ENCODE results near the gene HGF.

The HGF gene

GRCh38 chr7:81685270-81685868 is 84.5 kb downstream of the HGF start:
- no peak for DNase-seq (ENCODE audit: low read depth in 2 of 2, low spot score in 1 of 2)

GRCh38 chr7:81684514-81685269 is 85.2 kb downstream of the HGF start:
- DNase-seq (ENCODE audit: low read depth in 2 of 2, low spot score in 1 of 2), result no peak

GRCh38 chr7:81684033-81684432 is 85.8 kb downstream of the HGF start:
- DNase-seq (ENCODE audit: low read depth in 2 of 2, low spot score in 1 of 2), result no peak

- DNase-seq (ENCODE audit: low read depth in 2 of 2, low spot score in 1 of 2), result no peak
Measured at GRCh38 chr7:81682873-81683272, 87.0 kb downstream of the HGF start.

GRCh38 chr7:81680120-81680519 is 89.7 kb downstream of the HGF start:
- DNase-seq (ENCODE audit: low read depth in 2 of 2, low spot score in 1 of 2), result no peak

- DNase-seq (ENCODE audit: low read depth in 2 of 2, low spot score in 1 of 2), result no peak
Measured at GRCh38 chr7:81676813-81677212, 93.0 kb downstream of the HGF start.

- no peak for DNase-seq (ENCODE audit: low read depth in 2 of 2, low spot score in 1 of 2)
Measured at GRCh38 chr7:81676105-81676811, 93.6 kb downstream of the HGF start.

- no peak for DNase-seq (ENCODE audit: low read depth in 2 of 2, low spot score in 1 of 2)
Measured at GRCh38 chr7:81674431-81674830, 95.4 kb downstream of the HGF start.

GRCh38 chr7:81672872-81673271 is 97.0 kb downstream of the HGF start:
- DNase-seq (ENCODE audit: low read depth in 2 of 2, low spot score in 1 of 2), result no peak

- DNase-seq (ENCODE audit: low read depth in 2 of 2, low spot score in 1 of 2), result no peak
Measured at GRCh38 chr7:81669476-81670105, 100.3 kb downstream of the HGF start.

- no peak for DNase-seq (ENCODE audit: low read depth in 2 of 2, low spot score in 1 of 2)
Measured at GRCh38 chr7:81666209-81666608, 103.6 kb downstream of the HGF start.

GRCh38 chr7:81665236-81665635 is 104.6 kb downstream of the HGF start:
- no peak for DNase-seq (ENCODE audit: low read depth in 2 of 2, low spot score in 1 of 2)

GRCh38 chr7:81664304-81664703 is 105.5 kb downstream of the HGF start:
- DNase-seq (ENCODE audit: low read depth in 2 of 2, low spot score in 1 of 2), result no peak

GRCh38 chr7:81662531-81662930 is 107.3 kb downstream of the HGF start:
- DNase-seq (ENCODE audit: low read depth in 2 of 2, low spot score in 1 of 2), result no peak

- no peak for DNase-seq (ENCODE audit: low read depth in 2 of 2, low spot score in 1 of 2)
Measured at GRCh38 chr7:81659697-81660395, 110.0 kb downstream of the HGF start.

GRCh38 chr7:81657551-81657950 is 112.3 kb downstream of the HGF start:
- no peak for DNase-seq (ENCODE audit: low read depth in 2 of 2, low spot score in 1 of 2)

- DNase-seq (ENCODE audit: low read depth in 2 of 2, low spot score in 1 of 2), result no peak
Measured at GRCh38 chr7:81655271-81655670, 114.6 kb downstream of the HGF start.

GRCh38 chr7:81652225-81652624 is 117.6 kb downstream of the HGF start:
- no peak for DNase-seq (ENCODE audit: low read depth in 2 of 2, low spot score in 1 of 2)
